Measurements from ENCODE around the gene TRPM2. TPM values are rescaled to one million over a fixed set of nuclear protein-coding genes. Genes with fewer than 3 reads are reported as not detected.

Gene TRPM2
- total and polyA plus RNA-seq, 2 of the 13 experiments (the other 11 are each of a cell fraction or from before 2014, with no cell fraction given) = 0.07 to 0.20 TPM

- TF ChIP-seq DBP (CRISPR knock-in tag; IDR thresholded peaks at IDR 0.05; ENCODE audit: not compliant biosample characterization) = no peak
- TF ChIP-seq, protein P1, sequence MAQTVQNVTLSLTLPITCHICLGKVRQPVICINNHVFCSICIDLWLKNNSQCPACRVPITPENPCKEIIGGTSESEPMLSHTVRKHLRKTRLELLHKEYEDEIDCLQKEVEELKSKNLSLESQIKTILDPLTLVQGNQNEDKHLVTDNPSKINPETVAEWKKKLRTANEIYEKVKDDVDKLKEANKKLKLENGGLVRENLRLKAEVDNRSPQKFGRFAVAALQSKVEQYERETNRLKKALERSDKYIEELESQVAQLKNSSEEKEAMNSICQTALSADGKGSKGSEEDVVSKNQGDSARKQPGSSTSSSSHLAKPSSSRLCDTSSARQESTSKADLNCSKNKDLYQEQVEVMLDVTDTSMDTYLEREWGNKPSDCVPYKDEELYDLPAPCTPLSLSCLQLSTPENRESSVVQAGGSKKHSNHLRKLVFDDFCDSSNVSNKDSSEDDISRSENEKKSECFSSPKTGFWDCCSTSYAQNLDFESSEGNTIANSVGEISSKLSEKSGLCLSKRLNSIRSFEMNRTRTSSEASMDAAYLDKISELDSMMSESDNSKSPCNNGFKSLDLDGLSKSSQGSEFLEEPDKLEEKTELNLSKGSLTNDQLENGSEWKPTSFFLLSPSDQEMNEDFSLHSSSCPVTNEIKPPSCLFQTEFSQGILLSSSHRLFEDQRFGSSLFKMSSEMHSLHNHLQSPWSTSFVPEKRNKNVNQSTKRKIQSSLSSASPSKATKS (CRISPR knock-in tag; IDR thresholded peaks at IDR 0.05) = no peak
- TF ChIP-seq CCDC6 (CRISPR knock-in tag; IDR thresholded peaks at IDR 0.05) = no peak
- TF ChIP-seq HNF1A (IDR thresholded peaks at IDR 0.05; ENCODE audit: low read depth) = no peak
- no peak for TF ChIP-seq HNF1A (CRISPR knock-in tag; IDR thresholded peaks at IDR 0.05; ENCODE audit: borderline replicate concordance)
- TF ChIP-seq LCORL (IDR thresholded peaks at IDR 0.05) = no peak
- peak; percentile 67; the same call in 1 of the 2 replicates for TF ChIP-seq LCORL (CRISPR knock-in tag; IDR thresholded peaks at IDR 0.05)
- TF ChIP-seq KAT7 (CRISPR knock-in tag; IDR thresholded peaks at IDR 0.05; ENCODE audit: borderline replicate concordance) = no peak
- TF ChIP-seq, protein P2, sequence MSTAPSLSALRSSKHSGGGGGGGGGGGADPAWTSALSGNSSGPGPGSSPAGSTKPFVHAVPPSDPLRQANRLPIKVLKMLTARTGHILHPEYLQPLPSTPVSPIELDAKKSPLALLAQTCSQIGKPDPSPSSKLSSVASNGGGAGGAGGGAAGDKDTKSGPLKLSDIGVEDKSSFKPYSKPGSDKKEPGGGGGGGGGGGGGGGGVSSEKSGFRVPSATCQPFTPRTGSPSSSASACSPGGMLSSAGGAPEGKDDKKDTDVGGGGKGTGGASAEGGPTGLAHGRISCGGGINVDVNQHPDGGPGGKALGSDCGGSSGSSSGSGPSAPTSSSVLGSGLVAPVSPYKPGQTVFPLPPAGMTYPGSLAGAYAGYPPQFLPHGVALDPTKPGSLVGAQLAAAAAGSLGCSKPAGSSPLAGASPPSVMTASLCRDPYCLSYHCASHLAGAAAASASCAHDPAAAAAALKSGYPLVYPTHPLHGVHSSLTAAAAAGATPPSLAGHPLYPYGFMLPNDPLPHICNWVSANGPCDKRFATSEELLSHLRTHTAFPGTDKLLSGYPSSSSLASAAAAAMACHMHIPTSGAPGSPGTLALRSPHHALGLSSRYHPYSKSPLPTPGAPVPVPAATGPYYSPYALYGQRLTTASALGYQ (CRISPR knock-in tag; IDR thresholded peaks at IDR 0.05) = no peak
- TF ChIP-seq MBD4 (IDR thresholded peaks at IDR 0.05; ENCODE audit: borderline replicate concordance, low read length) = no peak
- TF ChIP-seq JUND (CRISPR knock-in tag; IDR thresholded peaks at IDR 0.05) = no peak
- TF ChIP-seq GATAD2A (CRISPR knock-in tag; IDR thresholded peaks at IDR 0.05) = 0 out of 2 replicates have a peak, but pooled peaks have one; percentile 23
- TF ChIP-seq ASH2L (IDR thresholded peaks at IDR 0.05; ENCODE audit: insufficient read length, low read depth, low read length) = no peak
- TF ChIP-seq, protein P3, sequence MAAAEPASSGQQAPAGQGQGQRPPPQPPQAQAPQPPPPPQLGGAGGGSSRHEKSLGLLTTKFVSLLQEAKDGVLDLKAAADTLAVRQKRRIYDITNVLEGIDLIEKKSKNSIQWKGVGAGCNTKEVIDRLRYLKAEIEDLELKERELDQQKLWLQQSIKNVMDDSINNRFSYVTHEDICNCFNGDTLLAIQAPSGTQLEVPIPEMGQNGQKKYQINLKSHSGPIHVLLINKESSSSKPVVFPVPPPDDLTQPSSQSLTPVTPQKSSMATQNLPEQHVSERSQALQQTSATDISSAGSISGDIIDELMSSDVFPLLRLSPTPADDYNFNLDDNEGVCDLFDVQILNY (CRISPR knock-in tag; conservative IDR thresholded peaks at IDR 0.05) = no peak
- no peak for TF ChIP-seq ZNF501 (CRISPR knock-in tag; IDR thresholded peaks at IDR 0.05)
- TF ChIP-seq NCOA5 (CRISPR knock-in tag; IDR thresholded peaks at IDR 0.05) = no peak
- no peak for TF ChIP-seq ZFP36L2 (CRISPR knock-in tag; IDR thresholded peaks at IDR 0.05)
- TF ChIP-seq CHD2 (IDR thresholded peaks at IDR 0.05; ENCODE audit: low read depth, low read length) = no peak
- no peak for TF ChIP-seq NPAS2 (CRISPR knock-in tag; IDR thresholded peaks at IDR 0.05; ENCODE audit: borderline replicate concordance)
- no peak for TF ChIP-seq HNF4G (IDR thresholded peaks at IDR 0.05; ENCODE audit: borderline replicate concordance, low read depth, low read length)
- no peak for TF ChIP-seq HNF4G (CRISPR knock-in tag; IDR thresholded peaks at IDR 0.05; ENCODE audit: borderline replicate concordance, low read depth)
- TF ChIP-seq ADNP (CRISPR knock-in tag; IDR thresholded peaks at IDR 0.05) = no peak
Measured at GRCh38 chr21:44448651-44449131, 95.3 kb downstream of the TRPM2 start (continued).

All from HepG2 (cell line).